HG03575 (cell line): ENCODE data around the gene NFIX.

Source experiments
- ATAC-seq: cut with Tn5 transposase; IDR thresholded peaks from one replicate; pipeline ENCODE4 v1.9.1; 2021; ENCODE audit not compliant: unreplicated experiment, insufficient number of reproducible peaks, low FRiP score; ENCODE audit errors: extremely low read depth

Gene NFIX

GRCh38 chr19:13060964-13061927, 66.0 kb downstream of the NFIX start:
- ATAC-seq, result no peak

GRCh38 chr19:13062317-13062716, 67.0 kb downstream of the NFIX start:
- ATAC-seq, result no peak

GRCh38 chr19:13063461-13064091, 68.3 kb downstream of the NFIX start:
- ATAC-seq, result no peak

- ATAC-seq, result no peak
These were observed 68.8 kb downstream of the NFIX start for GRCh38 chr19:13064092-13064489.

- no peak for ATAC-seq
These were observed 71.0 kb downstream of the NFIX start for GRCh38 chr19:13066226-13066625.

GRCh38 chr19:13066933-13067807, 71.9 kb downstream of the NFIX start:
- no peak for ATAC-seq

GRCh38 chr19:13068085-13068846, 73.0 kb downstream of the NFIX start:
- ATAC-seq, result no peak

- no peak for ATAC-seq
These were observed 74.4 kb downstream of the NFIX start for GRCh38 chr19:13069415-13070359.

GRCh38 chr19:13070425-13071140, 75.3 kb downstream of the NFIX start:
- no peak for ATAC-seq

- no peak for ATAC-seq
These were observed 76.3 kb downstream of the NFIX start for GRCh38 chr19:13071444-13072187.

GRCh38 chr19:13072188-13072908, 77.1 kb downstream of the NFIX start:
- no peak for ATAC-seq

GRCh38 chr19:13073263-13073662, 78.0 kb downstream of the NFIX start:
- no peak for ATAC-seq

GRCh38 chr19:13074378-13074777, 79.1 kb downstream of the NFIX start:
- no peak for ATAC-seq

- no peak for ATAC-seq
These were observed 81.0 kb downstream of the NFIX start for GRCh38 chr19:13076320-13076719.

GRCh38 chr19:13076787-13077186, 81.5 kb downstream of the NFIX start:
- ATAC-seq, result no peak

GRCh38 chr19:13077240-13077639, 82.0 kb downstream of the NFIX start:
- no peak for ATAC-seq
